Right atrium auricular region (tissue), 2 donors: ENCODE measurements around the gene ABCB9. TPM values are rescaled to one million over a fixed set of nuclear protein-coding genes. Genes with fewer than 3 reads are reported as not detected.

Experiments
- DNase-seq: peaks from one replicate; pipeline ENCODE4 v3.0.0-alpha.2; 2019; ENCODE audit warnings: low spot score
- H3K27ac ChIP-seq, 2 donors: fragments of 200-600 bp; sonication (generic); 1 replicate in 1 of 2; 2 replicates in 1 of 2; pipeline ENCODE4 v1.5.1; 2016 to 2019
- H3K27me3 ChIP-seq, 2 donors: fragments of 200-600 bp; sonication (generic); one replicate each; pipeline versions ENCODE4 v1.5.1 to v1.6.0; 2017 to 2019
- H3K36me3 ChIP-seq: fragments of 200-600 bp; sonication (generic); one replicate; pipeline ENCODE4 v1.5.1; 2016
- H3K4me1 ChIP-seq, 2 donors: fragments of 200-600 bp; sonication (generic); one replicate each; pipeline versions ENCODE4 v1.5.1 to v1.6.0; 2017 to 2019
- H3K4me3 ChIP-seq, 2 donors: fragments of 200-600 bp; sonication (generic); 1 replicate in 1 of 2; 2 replicates in 1 of 2; pipeline ENCODE4 v1.5.1; 2017 to 2019; ENCODE audit warnings: mild to moderate bottlenecking in 1 of 2, moderate library complexity in 1 of 2
- H3K9me3 ChIP-seq, 2 donors: fragments of 200-600 bp; sonication (generic); one replicate each; pipeline ENCODE4 v1.5.1; 2019
- CTCF ChIP-seq, 2 donors: fragments of 200-600 bp; sonication (generic); IDR thresholded peaks; one replicate each; pipeline ENCODE4 v1.5.1; 2019; ENCODE audit warnings: antibody characterized with exemption in 2 of 2
- total RNA-seq, 2 donors: library from RNA; depleted of rRNA; stranded (reverse); fragments of >200 nt; gene quantifications; one replicate each; pipeline ENCODE4 v1.1.0, GENCODE V29; 2016

Gene ABCB9
- total RNA-seq, 2 donors from 2014 or later, result 4.9 to 5.7 TPM

DNA sequence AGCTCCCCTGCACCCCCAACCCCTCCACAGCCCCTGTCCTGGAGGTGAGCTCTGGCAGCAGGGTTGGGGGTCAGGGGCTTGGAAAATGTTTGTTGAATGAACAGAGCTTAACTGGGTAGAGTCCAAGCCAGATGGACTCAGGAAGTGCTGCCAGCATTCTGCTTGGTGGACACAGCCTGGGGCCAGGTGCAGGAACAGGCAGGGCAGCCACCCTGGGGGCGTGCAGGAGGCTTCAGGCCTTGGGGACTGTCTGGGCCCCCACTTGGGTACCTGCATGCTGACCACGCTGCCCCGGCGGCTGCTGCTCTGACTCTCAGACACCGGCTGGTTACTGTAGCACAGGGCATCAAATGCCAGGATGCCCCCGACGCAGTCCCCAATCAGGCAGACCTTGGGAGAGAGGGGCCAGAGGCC, 29.9 kb upstream of the ABCB9 start:
- Histone ChIP-seq H3K4me3 (no peak overlapping the region), H3K27me3 (no peaks in the 10 kb centered on the region), H3K27ac (no peak overlapping the region), H3K9me3 (no peaks in the 10 kb centered on the region), H3K36me3 (peaks cover 20% of the 10 kb centered on the region), H3K4me1 (peaks cover 0 to 18% of the 10 kb centered on the region in 2 donors)
- DNase-seq, result no peak
- no peak for TF ChIP-seq CTCF (IDR thresholded peaks at IDR 0.05)

- no peak for TF ChIP-seq CTCF (IDR thresholded peaks at IDR 0.05)
- Histone ChIP-seq H3K4me1 (peaks cover 0 to 18% of the 10 kb centered on the region in 2 donors), H3K36me3 (peaks cover 16% of the 10 kb centered on the region), H3K9me3 (no peaks in the 10 kb centered on the region), H3K4me3 (no peak overlapping the region), H3K27me3 (no peaks in the 10 kb centered on the region), H3K27ac (no peak overlapping the region)
- no peak for DNase-seq
Measured at GRCh38 chr12:122995503-122996187, 29.4 kb upstream of the ABCB9 start.

- Histone ChIP-seq H3K36me3 (peaks cover 15% of the 10 kb centered on the region), H3K27me3 (no peaks in the 10 kb centered on the region), H3K4me1 (peaks cover 0 to 18% of the 10 kb centered on the region in 2 donors), H3K4me3 (no peak overlapping the region), H3K27ac (no peak overlapping the region), H3K9me3 (no peaks in the 10 kb centered on the region)
- no peak for DNase-seq
- TF ChIP-seq CTCF (IDR thresholded peaks at IDR 0.05), result no peak
Measured at GRCh38 chr12:122994781-122995502, 28.7 kb upstream of the ABCB9 start.

GRCh38 chr12:122994140-122994675, 27.9 kb upstream of the ABCB9 start:
- Histone ChIP-seq H3K27me3 (no peaks in the 10 kb centered on the region), H3K36me3 (peaks cover 9% of the 10 kb centered on the region), H3K9me3 (no peaks in the 10 kb centered on the region), H3K4me1 (peaks cover 0 to 18% of the 10 kb centered on the region in 2 donors), H3K27ac (no peak overlapping the region), H3K4me3 (no peak overlapping the region)
- no peak for DNase-seq
- no peak for TF ChIP-seq CTCF (IDR thresholded peaks at IDR 0.05)

DNA sequence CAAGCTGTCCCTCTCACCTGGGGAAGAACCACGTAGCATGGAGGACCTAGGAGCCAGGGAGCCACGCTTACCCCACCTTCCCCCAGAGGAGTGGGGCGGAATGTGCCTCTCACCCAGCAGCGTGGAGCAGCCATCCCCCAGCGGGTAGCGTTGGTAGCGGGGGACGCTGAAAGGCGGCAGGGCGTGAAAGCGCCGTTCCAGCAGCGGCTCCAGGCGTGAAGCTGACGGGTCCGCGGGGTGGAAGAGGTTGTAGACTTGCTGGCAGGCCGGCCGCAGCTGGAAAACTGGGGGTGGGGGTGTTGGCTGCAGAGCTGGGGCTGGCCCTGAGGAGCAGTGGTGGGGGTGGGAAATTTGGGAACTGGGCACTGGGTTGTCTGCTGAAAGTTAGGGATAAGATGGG, 26.1 kb upstream of the ABCB9 start:
- peaks cover 15% of the 10 kb centered on the region for H3K36me3 ChIP-seq

More for the DNA sequence above, 26.1 kb upstream of the ABCB9 start:
- no peak overlapping the region for H3K27ac ChIP-seq
- no peak for DNase-seq
- no peak overlapping the region for H3K4me3 ChIP-seq
- H3K9me3 ChIP-seq, result no peaks in the 10 kb centered on the region
- TF ChIP-seq CTCF (IDR thresholded peaks at IDR 0.05), result no peak
- H3K4me1 ChIP-seq, result peaks cover 0 to 18% of the 10 kb centered on the region in 2 donors
- no peaks in the 10 kb centered on the region for H3K27me3 ChIP-seq
